Measurements from ENCODE around the gene PRF1.
"Not testable (repeated sequence)": the region's sequence is repeated elsewhere in the genome, so short reads cannot be mapped to it uniquely, and the experiment has no call there.

The PRF1 gene

GRCh38 chr10:70602665-70603448 lies at the start of gene PRF1:
Gene PRF1, minus strand, starts transcription at chr10:70602741. Its CDS starts 1,839 bp downstream, at chr10:70600902.
- DNase-seq, result no peak

- DNase-seq, result no peak
Observed at GRCh38 chr10:70651661-70652060, 49.1 kb upstream of the PRF1 start.

- DNase-seq, result no peak
Observed at GRCh38 chr10:70650718-70651117, 48.2 kb upstream of the PRF1 start.

- no peak for DNase-seq
Observed at GRCh38 chr10:70650104-70650503, 47.6 kb upstream of the PRF1 start.

- peak in 1 of 2 experiments; percentile 17 for DNase-seq
Observed at GRCh38 chr10:70649526-70649925, 47.0 kb upstream of the PRF1 start.

GRCh38 chr10:70648427-70648826 lies 45.9 kb upstream of the PRF1 start:
- no peak for DNase-seq

- DNase-seq, result no peak
Observed at GRCh38 chr10:70647086-70647485, 44.5 kb upstream of the PRF1 start.

- not testable (repeated sequence) for DNase-seq
Observed at GRCh38 chr10:70644959-70645358, 42.4 kb upstream of the PRF1 start.

- DNase-seq, result not testable (repeated sequence)
Observed at GRCh38 chr10:70643272-70643671, 40.7 kb upstream of the PRF1 start.

- not testable (repeated sequence) for DNase-seq
Observed at GRCh38 chr10:70639640-70640383, 37.3 kb upstream of the PRF1 start.

GRCh38 chr10:70634515-70634914 lies 32.0 kb upstream of the PRF1 start:
- DNase-seq, result not testable (repeated sequence)

GRCh38 chr10:70634011-70634410 lies 31.5 kb upstream of the PRF1 start:
- no peak for DNase-seq

GRCh38 chr10:70631735-70632134 lies 29.2 kb upstream of the PRF1 start:
- not testable (repeated sequence) for DNase-seq

- DNase-seq, result no peak
Observed at GRCh38 chr10:70629338-70629737, 26.8 kb upstream of the PRF1 start.

- DNase-seq, result no peak
Observed at GRCh38 chr10:70626056-70626455, 23.5 kb upstream of the PRF1 start.

GRCh38 chr10:70622981-70623844 lies 20.7 kb upstream of the PRF1 start:
- DNase-seq, result no peak

GRCh38 chr10:70622541-70622940 lies 20.0 kb upstream of the PRF1 start:
- no peak for DNase-seq

GRCh38 chr10:70621503-70622078 lies 19.1 kb upstream of the PRF1 start:
- DNase-seq, result no peak

GRCh38 chr10:70620020-70620289 lies 17.4 kb upstream of the PRF1 start:
- peak in 1 of 2 experiments; percentile 2 for DNase-seq

GRCh38 chr10:70619271-70620019 lies 16.9 kb upstream of the PRF1 start:
- DNase-seq, result peak in 1 of 2 experiments; percentile 5

- no peak for DNase-seq
Observed at GRCh38 chr10:70618663-70619062, 16.1 kb upstream of the PRF1 start.
